SK-N-SH (cell line): ENCODE data around the gene C2orf92.

Experiments
- EP300 ChIP-seq, 2 experiments: IDR thresholded peaks; 2 replicates each; pipeline versions ENCODE4 v1.4.0 to v1.6.1; 2012; ENCODE audit warnings: borderline replicate concordance in 1 of 2, low read depth in 1 of 2, low read length in 1 of 2
- GABPA ChIP-seq: IDR thresholded peaks from 2 replicates; pipeline ENCODE4 v1.4.0; 2012; ENCODE audit warnings: low read depth, mild to moderate bottlenecking
- RAD21 ChIP-seq: IDR thresholded peaks from 2 replicates; pipeline ENCODE4 v1.6.1; 2012; ENCODE audit warnings: mild to moderate bottlenecking, low read length
- RFX5 ChIP-seq: IDR thresholded peaks from 2 replicates; pipeline ENCODE4 v1.6.1; 2012; ENCODE audit warnings: mild to moderate bottlenecking, improper control_type of control experiment, low read length
- TF ChIP-seq, protein P1 (sequence below): fragments of 200-600 bp; sonication (generic); IDR thresholded peaks from 2 replicates; pipeline ENCODE4 v1.6.1; 2017; ENCODE audit warnings: antibody characterized with exemption, mild to moderate bottlenecking, moderate library complexity
- TF ChIP-seq, protein P2 (sequence below): IDR thresholded peaks from 2 replicates; pipeline ENCODE4 v1.4.0; 2012; ENCODE audit warnings: low read depth

DNA sequence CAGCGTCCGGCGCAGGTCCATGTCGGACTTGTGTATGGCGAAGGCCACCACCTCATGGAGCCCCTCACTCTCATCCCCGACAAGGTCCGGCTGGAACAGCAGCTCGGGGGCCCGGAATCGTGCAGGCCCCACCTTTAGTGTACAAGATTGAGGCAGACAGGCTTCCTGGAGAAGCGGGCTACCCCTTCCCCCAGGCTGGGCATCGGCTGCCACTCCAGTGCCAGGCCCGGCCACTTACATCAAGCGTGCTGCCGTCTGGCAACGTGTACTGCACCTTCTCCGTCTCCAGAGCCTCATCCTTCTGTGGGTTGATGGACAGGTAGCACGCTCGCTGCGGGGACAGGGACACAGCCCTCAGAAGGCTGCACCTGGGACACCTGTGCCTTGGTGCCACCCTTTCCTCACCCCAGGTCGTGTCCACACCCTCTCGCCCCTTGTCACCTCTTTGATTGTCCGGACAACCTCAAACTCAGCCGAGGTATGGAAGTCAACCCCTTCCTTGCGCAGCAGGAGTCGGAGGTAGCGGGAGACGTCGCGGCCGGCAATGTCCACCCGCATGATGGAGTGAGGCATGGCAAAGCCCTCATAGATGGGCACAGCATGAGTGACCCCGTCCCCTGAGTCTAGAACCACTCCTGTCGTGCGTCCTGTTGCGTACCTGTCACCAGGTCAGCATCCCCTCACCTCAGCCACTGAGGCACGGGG is 11.4 kb upstream of the C2orf92 start:
- TF ChIP-seq, protein P1, sequence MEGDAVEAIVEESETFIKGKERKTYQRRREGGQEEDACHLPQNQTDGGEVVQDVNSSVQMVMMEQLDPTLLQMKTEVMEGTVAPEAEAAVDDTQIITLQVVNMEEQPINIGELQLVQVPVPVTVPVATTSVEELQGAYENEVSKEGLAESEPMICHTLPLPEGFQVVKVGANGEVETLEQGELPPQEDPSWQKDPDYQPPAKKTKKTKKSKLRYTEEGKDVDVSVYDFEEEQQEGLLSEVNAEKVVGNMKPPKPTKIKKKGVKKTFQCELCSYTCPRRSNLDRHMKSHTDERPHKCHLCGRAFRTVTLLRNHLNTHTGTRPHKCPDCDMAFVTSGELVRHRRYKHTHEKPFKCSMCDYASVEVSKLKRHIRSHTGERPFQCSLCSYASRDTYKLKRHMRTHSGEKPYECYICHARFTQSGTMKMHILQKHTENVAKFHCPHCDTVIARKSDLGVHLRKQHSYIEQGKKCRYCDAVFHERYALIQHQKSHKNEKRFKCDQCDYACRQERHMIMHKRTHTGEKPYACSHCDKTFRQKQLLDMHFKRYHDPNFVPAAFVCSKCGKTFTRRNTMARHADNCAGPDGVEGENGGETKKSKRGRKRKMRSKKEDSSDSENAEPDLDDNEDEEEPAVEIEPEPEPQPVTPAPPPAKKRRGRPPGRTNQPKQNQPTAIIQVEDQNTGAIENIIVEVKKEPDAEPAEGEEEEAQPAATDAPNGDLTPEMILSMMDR = no peak
- TF ChIP-seq EP300 (IDR thresholded peaks at IDR 0.05; ENCODE audit: borderline replicate concordance in 1 of 2, low read depth in 1 of 2, low read length in 1 of 2) (no peak), GABPA (no peak), RAD21 (no peak), RFX5 (no peak)
- TF ChIP-seq, protein P2, sequence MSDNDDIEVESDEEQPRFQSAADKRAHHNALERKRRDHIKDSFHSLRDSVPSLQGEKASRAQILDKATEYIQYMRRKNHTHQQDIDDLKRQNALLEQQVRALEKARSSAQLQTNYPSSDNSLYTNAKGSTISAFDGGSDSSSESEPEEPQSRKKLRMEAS = no peak
